Mucosa of gallbladder (tissue), 1 donor: ENCODE data around the gene SMPD3. TPM values are rescaled to one million over a fixed set of nuclear protein-coding genes. Genes with fewer than 3 reads are reported as not detected.

Experiments
- DNase-seq: peaks from one replicate; pipeline ENCODE4 v3.0.0-alpha.2; 2020; ENCODE audit warnings: low spot score
- total RNA-seq: library from RNA; stranded (reverse); gene quantifications from one replicate; pipeline ENCODE4 v1.2.1, GENCODE V29; 2021
- donor health status: DM: no; HTN: no; CAD: no.

The SMPD3 gene
- total RNA-seq, 1 donor from 2014 or later = 225 TPM

DNA sequence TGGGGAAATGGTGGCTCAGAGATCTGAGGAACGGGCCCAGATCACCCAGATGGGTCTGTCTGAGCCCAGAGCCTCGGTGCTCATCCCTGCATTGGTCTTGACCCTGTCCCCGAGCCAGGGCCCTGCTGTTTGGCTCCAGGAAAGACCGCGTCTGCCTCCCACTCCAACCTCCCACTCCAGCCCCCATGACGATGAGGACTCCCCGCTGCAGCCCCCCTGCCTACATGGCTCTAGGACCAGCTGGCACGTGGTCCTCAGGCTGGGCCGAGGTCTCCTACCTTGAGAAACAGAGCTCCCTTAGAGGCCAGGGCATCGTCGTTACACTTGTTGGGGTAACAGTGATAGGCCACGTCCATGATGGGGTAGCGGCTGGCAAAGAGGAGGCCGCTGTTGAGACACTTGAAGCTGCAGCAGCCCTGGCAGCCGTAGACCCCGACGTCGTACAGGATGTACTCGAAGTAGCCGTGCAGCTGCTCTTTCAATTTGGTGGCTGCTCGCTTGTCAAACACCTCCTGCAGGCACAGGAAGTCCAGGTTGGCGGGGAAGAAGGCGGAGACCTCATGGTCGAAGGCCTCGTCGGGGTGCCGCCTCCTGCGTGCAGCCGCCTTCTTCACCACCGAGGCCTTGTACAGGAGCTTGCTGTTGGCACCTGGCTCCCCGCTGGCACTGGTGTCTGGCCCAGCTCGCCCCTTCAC, 77.6 kb downstream of the SMPD3 start:
- DNase-seq = no peak

GRCh38 chr16:68369697-68370580, 78.4 kb downstream of the SMPD3 start:
- no peak for DNase-seq

- no peak for DNase-seq
Measured at GRCh38 chr16:68369168-68369567, 79.1 kb downstream of the SMPD3 start.

DNA sequence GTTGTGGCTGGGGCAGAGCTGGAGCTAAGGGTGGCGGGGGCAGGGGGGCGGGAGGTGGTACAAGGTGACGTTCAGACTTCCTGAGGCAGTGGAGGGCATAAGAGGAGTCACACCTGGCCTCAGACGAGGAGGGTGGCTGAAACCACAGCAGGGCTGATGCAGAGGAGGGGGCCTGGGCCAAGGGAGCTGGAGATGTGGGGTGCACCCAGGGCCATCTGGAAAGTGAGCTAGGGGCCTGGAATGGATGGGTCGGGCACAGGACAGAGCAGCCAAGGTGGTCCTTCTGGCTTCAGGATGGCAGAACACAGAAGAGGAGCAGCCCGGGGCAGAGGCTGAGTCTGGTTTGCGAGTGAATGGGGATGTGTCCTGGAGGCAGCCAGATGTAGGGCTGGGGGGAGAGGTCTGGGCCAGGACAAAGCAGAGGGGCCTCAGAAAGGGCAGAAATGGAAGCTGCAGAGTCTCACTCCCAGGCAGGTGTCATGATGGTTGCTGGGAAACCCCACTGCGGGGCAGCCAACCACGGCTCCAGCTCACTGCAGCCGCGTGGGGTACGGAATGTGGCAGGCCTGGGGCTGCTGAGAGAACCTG, 79.9 kb downstream of the SMPD3 start:
- no peak for DNase-seq

DNA sequence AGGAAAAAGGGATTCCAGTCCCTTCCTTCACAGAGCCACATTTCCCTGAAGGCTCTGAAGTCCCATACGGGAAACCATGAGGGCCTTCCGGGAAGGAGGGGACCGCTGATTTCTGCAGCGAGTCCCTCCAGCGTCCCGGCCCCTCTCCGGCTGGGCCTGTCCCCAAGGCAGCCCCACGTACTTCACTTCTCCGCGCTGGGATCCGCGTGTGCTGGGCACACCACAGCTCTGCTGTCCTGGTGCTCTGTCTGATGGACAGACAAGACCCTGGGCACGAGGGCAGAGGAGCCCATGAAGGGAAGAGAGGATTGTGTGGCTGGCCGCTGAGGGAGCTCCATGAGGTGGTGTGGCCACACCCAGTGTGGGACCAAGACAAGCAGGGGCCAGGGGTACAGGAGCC, 80.4 kb downstream of the SMPD3 start:
- DNase-seq = no peak

DNA sequence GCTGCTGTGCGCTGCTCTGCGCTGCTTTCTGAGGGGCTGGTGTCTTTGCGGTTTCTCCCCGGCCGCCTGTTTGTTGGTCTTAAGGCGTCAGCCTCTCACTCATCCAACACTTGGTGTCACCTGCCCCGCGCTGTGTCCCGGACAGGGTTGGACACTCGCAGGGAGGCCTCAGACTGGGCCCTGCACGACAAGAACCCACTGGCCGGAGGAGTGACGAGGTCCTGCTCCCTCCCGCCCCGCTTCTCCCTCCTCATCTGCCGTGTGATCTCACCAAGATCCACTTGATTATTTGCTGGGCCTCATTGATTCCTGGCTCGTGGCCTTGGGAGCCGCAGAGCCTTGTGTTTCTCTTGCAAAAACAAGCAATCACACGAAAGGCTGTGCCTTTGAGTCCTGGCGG, 80.9 kb downstream of the SMPD3 start:
- DNase-seq = no peak

GRCh38 chr16:68367030-68367429, 81.3 kb downstream of the SMPD3 start:
- DNase-seq = no peak

GRCh38 chr16:68366062-68366461, 82.2 kb downstream of the SMPD3 start:
- DNase-seq = no peak

DNA sequence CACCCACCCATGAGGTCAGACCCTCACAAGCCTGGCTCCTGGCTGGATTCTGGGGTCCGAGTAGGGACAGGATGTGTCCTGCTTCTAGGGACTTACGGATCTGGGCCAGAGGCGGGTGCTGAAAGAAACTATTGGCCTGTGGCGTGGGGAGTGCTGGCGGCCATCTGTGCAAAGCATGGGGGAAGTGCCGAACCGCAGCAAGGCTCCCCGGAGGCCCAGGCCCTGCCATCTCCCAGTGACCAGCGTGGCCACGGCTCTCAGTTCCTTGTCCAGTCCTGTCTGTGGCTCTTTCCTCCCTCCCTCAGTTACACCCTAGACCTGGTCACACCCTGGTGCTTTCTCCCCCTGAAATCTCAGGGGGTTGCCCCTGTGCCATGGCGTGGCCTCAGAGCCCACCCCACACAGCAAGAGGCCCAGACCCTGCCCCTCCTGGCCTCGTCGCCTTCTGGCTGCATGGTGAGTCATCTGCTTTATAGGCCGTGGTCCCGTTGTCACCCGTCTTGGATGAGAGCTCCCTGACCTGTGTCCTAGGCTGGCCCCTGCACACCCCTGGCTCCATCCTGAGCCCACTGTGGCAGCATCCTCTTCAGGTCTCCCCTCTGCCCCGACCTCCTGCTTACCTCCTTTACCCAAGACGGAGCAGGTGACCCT, 83.0 kb downstream of the SMPD3 start:
- DNase-seq = no peak

GRCh38 chr16:68364561-68364998, 83.7 kb downstream of the SMPD3 start:
- DNase-seq = no peak

GRCh38 chr16:68363658-68364521, 84.4 kb downstream of the SMPD3 start:
- DNase-seq = no peak

- no peak for DNase-seq
Measured at GRCh38 chr16:68362947-68363657, 85.2 kb downstream of the SMPD3 start.

GRCh38 chr16:68362262-68362913, 85.9 kb downstream of the SMPD3 start:
- no peak for DNase-seq

DNA sequence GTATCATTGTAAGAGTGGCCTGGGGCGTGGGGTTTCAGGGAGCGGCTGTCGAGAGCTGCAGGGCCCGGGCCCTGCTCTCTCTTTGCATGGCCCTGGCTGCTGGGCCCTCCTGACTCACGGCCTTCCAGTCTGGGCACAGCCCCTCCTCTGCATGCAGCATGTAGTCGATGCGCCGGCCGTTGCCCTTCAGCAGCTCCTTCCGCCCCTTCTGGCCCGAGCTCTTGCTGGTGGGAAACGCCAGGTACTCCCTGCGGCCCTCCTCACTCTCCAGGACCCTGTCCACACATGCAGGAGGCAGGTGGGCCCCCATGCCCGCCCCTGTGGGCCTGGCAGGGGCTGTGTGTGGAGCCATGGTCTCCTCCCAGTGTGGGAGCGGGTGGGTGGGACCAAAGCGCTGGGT, 86.8 kb downstream of the SMPD3 start:
- DNase-seq = no peak

DNA sequence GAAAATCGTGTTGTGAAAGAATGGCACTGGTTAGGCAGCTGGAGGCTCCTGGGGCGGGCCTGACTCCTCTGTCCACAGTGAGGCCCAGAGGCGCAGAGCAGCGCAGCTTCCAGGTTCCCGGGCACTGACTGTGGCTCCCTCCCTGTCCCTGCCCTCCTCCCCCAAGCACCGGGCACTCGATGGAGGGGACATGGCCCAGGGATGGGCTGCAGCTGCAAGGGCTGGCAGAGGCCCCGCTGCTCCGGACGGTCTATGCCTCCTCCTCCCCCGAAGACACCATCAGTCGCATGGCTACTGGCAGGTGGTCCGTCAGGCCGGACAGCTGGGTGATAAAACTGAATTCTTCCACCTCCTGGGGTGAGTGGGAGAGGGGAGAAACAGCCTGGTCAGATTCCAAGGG, 87.4 kb downstream of the SMPD3 start:
- DNase-seq = no peak

DNA sequence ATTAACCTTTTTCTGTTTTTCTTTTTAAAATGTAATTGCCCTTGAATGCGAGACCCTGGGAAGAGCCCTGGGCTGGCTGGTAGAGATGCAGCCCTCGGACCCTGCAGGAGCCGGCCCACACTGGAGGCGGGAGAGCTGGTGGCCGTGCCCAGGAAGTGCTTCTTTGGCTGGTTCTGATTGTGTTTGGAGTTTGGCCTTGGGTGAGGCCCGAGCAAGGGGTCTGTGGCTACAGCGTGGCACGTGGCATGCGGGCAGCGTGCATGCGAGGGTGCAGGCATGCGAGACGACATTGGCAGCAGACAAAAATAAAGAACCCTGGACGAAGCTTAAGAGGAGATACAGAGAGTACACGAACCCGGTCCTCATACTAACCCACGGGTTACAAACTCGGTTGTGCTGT, 87.8 kb downstream of the SMPD3 start:
- no peak for DNase-seq

GRCh38 chr16:68359398-68360191, 88.7 kb downstream of the SMPD3 start:
- no peak for DNase-seq

GRCh38 chr16:68358951-68359350, 89.4 kb downstream of the SMPD3 start:
- DNase-seq = no peak

- no peak for DNase-seq
Measured at GRCh38 chr16:68357923-68358322, 90.4 kb downstream of the SMPD3 start.
